HEK293T (cell line): ENCODE results near the gene ADAMTS8.

Source experiments
- BHLHE40 ChIP-seq: fragments of 450-650 bp; IDR thresholded peaks from 2 replicates; pipeline ENCODE4 v1.6.1; 2016; ENCODE audit warnings: mild to moderate bottlenecking, moderate library complexity, borderline replicate concordance
- CTBP1 ChIP-seq: fragments of 450-650 bp; IDR thresholded peaks from 2 replicates; pipeline ENCODE4 v1.6.1; 2016; ENCODE audit warnings: borderline replicate concordance
- ELF4 ChIP-seq: fragments of 450-650 bp; IDR thresholded peaks from 2 replicates; pipeline ENCODE4 v1.6.1; 2017; ENCODE audit warnings: antibody characterized with exemption
- FOXA1 ChIP-seq: fragments of 450-650 bp; IDR thresholded peaks from 2 replicates; pipeline ENCODE4 v1.6.1; 2016; ENCODE audit warnings: mild to moderate bottlenecking
- FOXK2 ChIP-seq: fragments of 450-650 bp; IDR thresholded peaks from 2 replicates; pipeline ENCODE4 v1.6.1; 2016; ENCODE audit warnings: mild to moderate bottlenecking
- HDGF ChIP-seq: fragments of 450-650 bp; IDR thresholded peaks from 2 replicates; pipeline ENCODE4 v1.6.1; 2017; ENCODE audit warnings: antibody characterized with exemption, borderline replicate concordance
- L3MBTL2 ChIP-seq: fragments of 450-650 bp; conservative IDR thresholded peaks from 2 replicates; pipeline ENCODE4 v1.6.1; 2016; ENCODE audit warnings: mild to moderate bottlenecking
- LEF1 ChIP-seq: fragments of 450-650 bp; IDR thresholded peaks from 2 replicates; pipeline ENCODE4 v1.6.1; 2017; ENCODE audit warnings: mild to moderate bottlenecking, borderline replicate concordance
- NFRKB ChIP-seq: fragments of 450-650 bp; IDR thresholded peaks from 2 replicates; pipeline ENCODE4 v1.6.1; 2016; ENCODE audit warnings: mild to moderate bottlenecking, moderate library complexity
- SP1 ChIP-seq: fragments of 450-650 bp; IDR thresholded peaks from 2 replicates; pipeline ENCODE4 v1.6.1; 2017
- TARDBP ChIP-seq: fragments of 450-650 bp; IDR thresholded peaks from 2 replicates; pipeline ENCODE4 v1.6.1; 2016
- ZNF384 ChIP-seq: fragments of 450-650 bp; IDR thresholded peaks from 2 replicates; pipeline ENCODE4 v1.6.1; 2016
- TF ChIP-seq, protein P1 (sequence below): fragments of 450-650 bp; IDR thresholded peaks from 2 replicates; pipeline ENCODE4 v1.6.1; 2016

DNA sequence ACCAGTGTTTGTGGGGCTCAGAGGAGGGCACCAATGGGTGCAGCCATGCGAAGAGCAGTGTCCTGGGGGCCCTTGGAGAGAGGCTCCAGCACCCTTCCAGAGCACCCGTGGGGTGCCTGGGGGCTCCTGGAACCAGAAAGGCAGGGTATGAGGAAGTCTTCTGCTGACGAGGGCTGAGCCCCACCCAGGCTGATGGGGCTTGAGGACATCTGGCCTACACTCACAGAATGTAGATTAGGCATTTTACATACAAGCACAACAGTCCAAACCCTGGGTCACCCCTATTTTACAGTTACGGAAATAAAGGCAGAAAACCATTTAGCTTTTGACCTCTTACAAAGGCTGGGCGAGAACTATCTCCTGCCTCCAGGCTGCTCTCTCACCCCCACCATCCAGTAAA lies 47.6 kb downstream of the ADAMTS8 start:
- no peak for TF ChIP-seq BHLHE40
- TF ChIP-seq, protein P1, sequence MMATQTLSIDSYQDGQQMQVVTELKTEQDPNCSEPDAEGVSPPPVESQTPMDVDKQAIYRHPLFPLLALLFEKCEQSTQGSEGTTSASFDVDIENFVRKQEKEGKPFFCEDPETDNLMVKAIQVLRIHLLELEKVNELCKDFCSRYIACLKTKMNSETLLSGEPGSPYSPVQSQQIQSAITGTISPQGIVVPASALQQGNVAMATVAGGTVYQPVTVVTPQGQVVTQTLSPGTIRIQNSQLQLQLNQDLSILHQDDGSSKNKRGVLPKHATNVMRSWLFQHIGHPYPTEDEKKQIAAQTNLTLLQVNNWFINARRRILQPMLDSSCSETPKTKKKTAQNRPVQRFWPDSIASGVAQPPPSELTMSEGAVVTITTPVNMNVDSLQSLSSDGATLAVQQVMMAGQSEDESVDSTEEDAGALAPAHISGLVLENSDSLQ = no peak
- TF ChIP-seq FOXK2 = no peak
- no peak for TF ChIP-seq HDGF
- TF ChIP-seq TARDBP = no peak
- TF ChIP-seq SP1 = no peak
- TF ChIP-seq ZNF384 = no peak
- TF ChIP-seq ELF4 = no peak
- no peak for TF ChIP-seq FOXA1
- no peak for TF ChIP-seq NFRKB
- no peak for TF ChIP-seq LEF1
- TF ChIP-seq CTBP1 = no peak
- no peak for TF ChIP-seq L3MBTL2
